AG04450 (cell line): ENCODE results near the gene CD38. TPM values are rescaled to one million over a fixed set of nuclear protein-coding genes. Genes with fewer than 3 reads are reported as not detected.

Experiments
- CTCF ChIA-PET: fragments of 300-600, 350-600 bp; formaldehyde crosslinking; extraction: SDS; loops from one replicate; lab custom pipeline; 2022; ENCODE audit warnings: antibody characterized with exemption, inconsistent platforms; lab: Charles Lee
- POLR2A ChIA-PET: fragments of 350-600 bp; formaldehyde crosslinking; extraction: SDS; loops from one replicate; lab custom pipeline; 2021; ENCODE audit warnings: antibody characterized with exemption, inconsistent platforms; lab: Yijun Ruan, JAX
- DNase-seq: peaks from one replicate; pipeline ENCODE4 v3.0.0-alpha.2; 2011; ENCODE audit warnings: low read depth, low spot score
- H3K27ac ChIP-seq: one replicate; pipeline ENCODE4 v1.5.1; 2012; ENCODE audit warnings: low read depth, low read length, control low read depth
- H3K27me3 ChIP-seq: one replicate; pipeline ENCODE4 v1.6.0; 2012; ENCODE audit warnings: low read length; ENCODE audit not compliant: control insufficient read depth, insufficient read depth
- H3K4me3 ChIP-seq: 2 replicates; pipeline ENCODE4 v1.5.1; 2011; ENCODE audit warnings: mild to moderate bottlenecking, low read depth, low read length, control low read depth
- H3K9me3 ChIP-seq: 2 replicates; pipeline ENCODE4 v1.5.1; 2012; ENCODE audit warnings: low read length; ENCODE audit not compliant: control insufficient read depth, insufficient read depth
- CTCF ChIP-seq: IDR thresholded peaks from 2 replicates; pipeline ENCODE4 v1.5.1; 2011; ENCODE audit warnings: low read depth, low read length, control low read depth, inconsistent platforms
- polyA plus RNA-seq: library from polyadenylated mRNA; depleted of rRNA; stranded (reverse); fragments of >200 nt; gene quantifications from 2 replicates; pipeline ENCODE4 v1.2.3, GENCODE V29; 2011

CD38 gene
- polyA plus RNA-seq, 1 experiment, result 0.02 TPM

GRCh38 chr4:15737255-15737654, 40.9 kb upstream of the CD38 start:
- Histone ChIP-seq H3K9me3 (peaks cover 14% of the 10 kb centered on the region; the same call in 1 of the 2 replicates), H3K4me3 (no peak overlapping the region), H3K27me3 (no peaks in the 10 kb centered on the region), H3K27ac (no peak overlapping the region)
- CTCF ChIA-PET, result interaction anchor here (1.0 kb wide), 1 partner anchor 145 kb away, joined by 3 read pairs; no protein-coding TSS in a partner anchor
- POLR2A ChIA-PET, result no interaction called here
- no peak for DNase-seq
- no peak for TF ChIP-seq CTCF

GRCh38 chr4:15738877-15739276, 39.3 kb upstream of the CD38 start:
- Histone ChIP-seq H3K9me3 (peaks cover 20% of the 10 kb centered on the region; the same call in 1 of the 2 replicates), H3K27me3 (no peaks in the 10 kb centered on the region), H3K4me3 (no peak overlapping the region), H3K27ac (no peak overlapping the region)
- DNase-seq, result no peak
- POLR2A ChIA-PET, result interaction anchor here (0.7 kb wide), 1 partner anchor 76 kb away, joined by 4 read pairs; no protein-coding TSS in a partner anchor
- CTCF ChIA-PET, result no interaction called here
- TF ChIP-seq CTCF, result no peak

GRCh38 chr4:15740764-15741404, 37.2 kb upstream of the CD38 start:
- H3K4me3 ChIP-seq, result no peak overlapping the region
- ChIA-PET POLR2A (no interaction called here), CTCF (interaction anchor here (1.0 kb wide), 1 partner anchor 9 kb away, joined by 3 read pairs; no protein-coding TSS in a partner anchor)
- H3K9me3 ChIP-seq, result peaks cover 20% of the 10 kb centered on the region; the same call in 1 of the 2 replicates
- no peaks in the 10 kb centered on the region for H3K27me3 ChIP-seq
- TF ChIP-seq CTCF, result no peak
- no peak for DNase-seq
- H3K27ac ChIP-seq, result no peak overlapping the region

- no peak for DNase-seq
- H3K27me3 ChIP-seq, result no peaks in the 10 kb centered on the region
- no peak for TF ChIP-seq CTCF
- ChIA-PET POLR2A (no interaction called here), CTCF (interaction anchor here (1.0 kb wide), 1 partner anchor 10 kb away, joined by 3 read pairs; no protein-coding TSS in a partner anchor)
- H3K27ac ChIP-seq, result no peak overlapping the region
- H3K4me3 ChIP-seq, result no peak overlapping the region
- H3K9me3 ChIP-seq, result peaks cover 20% of the 10 kb centered on the region; the same call in 1 of the 2 replicates
Measured at GRCh38 chr4:15742083-15742582, 36.0 kb upstream of the CD38 start.

GRCh38 chr4:15742637-15743036, 35.5 kb upstream of the CD38 start:
- no peak for DNase-seq
- Histone ChIP-seq H3K4me3 (no peak overlapping the region), H3K9me3 (peaks cover 20% of the 10 kb centered on the region; the same call in 1 of the 2 replicates), H3K27ac (no peak overlapping the region), H3K27me3 (no peaks in the 10 kb centered on the region)
- POLR2A ChIA-PET, result no interaction called here
- no peak for TF ChIP-seq CTCF
- CTCF ChIA-PET, result no interaction called here
